ENCODE measurements around the gene SIL1.

SIL1 gene

DNA sequence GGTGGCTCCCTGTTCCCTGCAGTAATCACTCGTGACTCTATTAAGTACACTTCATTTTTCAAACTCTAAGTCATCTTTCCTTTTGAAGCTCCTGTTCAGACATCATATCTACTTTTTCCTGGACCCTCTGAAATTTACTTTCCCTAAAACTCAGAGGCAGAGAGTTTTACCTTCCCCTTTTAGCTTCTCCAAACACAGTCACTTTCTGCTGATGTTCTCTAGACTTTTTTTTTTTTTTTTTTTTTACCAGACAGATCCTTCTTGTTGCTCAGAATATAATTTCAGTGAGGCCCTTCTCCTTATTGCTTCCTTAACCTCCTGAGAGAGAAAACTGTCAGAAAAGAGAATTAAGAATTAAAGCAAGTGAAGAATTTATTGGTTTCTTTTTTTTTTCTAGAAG lies 236.4 kb downstream of the SIL1 start:
- TF ChIP-seq, protein P1, sequence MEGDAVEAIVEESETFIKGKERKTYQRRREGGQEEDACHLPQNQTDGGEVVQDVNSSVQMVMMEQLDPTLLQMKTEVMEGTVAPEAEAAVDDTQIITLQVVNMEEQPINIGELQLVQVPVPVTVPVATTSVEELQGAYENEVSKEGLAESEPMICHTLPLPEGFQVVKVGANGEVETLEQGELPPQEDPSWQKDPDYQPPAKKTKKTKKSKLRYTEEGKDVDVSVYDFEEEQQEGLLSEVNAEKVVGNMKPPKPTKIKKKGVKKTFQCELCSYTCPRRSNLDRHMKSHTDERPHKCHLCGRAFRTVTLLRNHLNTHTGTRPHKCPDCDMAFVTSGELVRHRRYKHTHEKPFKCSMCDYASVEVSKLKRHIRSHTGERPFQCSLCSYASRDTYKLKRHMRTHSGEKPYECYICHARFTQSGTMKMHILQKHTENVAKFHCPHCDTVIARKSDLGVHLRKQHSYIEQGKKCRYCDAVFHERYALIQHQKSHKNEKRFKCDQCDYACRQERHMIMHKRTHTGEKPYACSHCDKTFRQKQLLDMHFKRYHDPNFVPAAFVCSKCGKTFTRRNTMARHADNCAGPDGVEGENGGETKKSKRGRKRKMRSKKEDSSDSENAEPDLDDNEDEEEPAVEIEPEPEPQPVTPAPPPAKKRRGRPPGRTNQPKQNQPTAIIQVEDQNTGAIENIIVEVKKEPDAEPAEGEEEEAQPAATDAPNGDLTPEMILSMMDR (IDR thresholded peaks at IDR 0.05; ENCODE audit: borderline replicate concordance, control extremely low read depth, extremely low read depth, insufficient read depth, missing control alignments): no peak
- no peak for DNase-seq (ENCODE audit: low spot score)
- in situ Hi-C loops (cut with MboI; ENCODE audit: low sequenced_read_pairs, unreplicated experiment): no loop called here

GRCh38 chr5:138961221-138961620 lies 236.9 kb downstream of the SIL1 start:
- TF ChIP-seq, protein P1 (IDR thresholded peaks at IDR 0.05; ENCODE audit: borderline replicate concordance, control extremely low read depth, extremely low read depth, insufficient read depth, missing control alignments): no peak
- in situ Hi-C loops (cut with MboI; ENCODE audit: low sequenced_read_pairs, unreplicated experiment): no loop called here
- no peak for DNase-seq (ENCODE audit: low spot score)

GRCh38 chr5:138960145-138960692 lies 237.9 kb downstream of the SIL1 start:
- no peak for DNase-seq (ENCODE audit: low spot score)
- in situ Hi-C loops (cut with MboI; ENCODE audit: low sequenced_read_pairs, unreplicated experiment): no loop called here
- TF ChIP-seq, protein P1 (IDR thresholded peaks at IDR 0.05; ENCODE audit: borderline replicate concordance, control extremely low read depth, extremely low read depth, insufficient read depth, missing control alignments): no peak

GRCh38 chr5:138956801-138957200 lies 241.4 kb downstream of the SIL1 start:
- TF ChIP-seq, protein P1 (IDR thresholded peaks at IDR 0.05; ENCODE audit: borderline replicate concordance, control extremely low read depth, extremely low read depth, insufficient read depth, missing control alignments): no peak
- in situ Hi-C loops (cut with MboI; ENCODE audit: low sequenced_read_pairs, unreplicated experiment): no loop called here
- no peak for DNase-seq (ENCODE audit: low spot score)

DNA sequence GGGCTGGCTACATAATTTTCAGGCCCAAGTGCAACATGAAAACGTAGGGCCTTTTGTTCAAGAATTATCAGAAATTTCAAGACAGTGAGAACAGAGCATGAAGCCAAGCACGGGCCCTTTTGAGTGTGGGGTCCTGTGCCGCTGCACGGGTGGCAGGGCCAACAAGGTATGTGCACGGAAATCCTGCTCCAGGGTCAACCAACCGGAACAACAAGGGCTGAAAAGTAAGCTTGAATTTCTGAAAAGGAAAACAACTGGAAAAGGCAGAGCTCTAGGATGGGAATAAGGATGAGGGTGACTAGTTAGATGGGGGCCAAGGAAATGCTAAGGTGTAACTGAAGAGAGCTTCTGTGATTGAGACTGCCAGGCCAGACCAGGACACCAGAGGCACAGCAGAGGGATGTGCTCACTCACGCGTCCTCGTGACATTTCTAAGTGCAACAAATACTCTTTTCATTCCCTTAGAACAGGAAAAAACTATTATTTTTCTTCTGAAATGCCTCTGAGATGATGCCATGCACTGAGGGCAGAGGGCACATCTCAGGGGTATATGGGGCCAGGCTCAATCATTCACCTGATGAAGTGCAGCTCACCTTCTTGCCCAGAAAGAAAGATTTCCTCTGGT lies 242.4 kb downstream of the SIL1 start:
- in situ Hi-C loops (cut with MboI; ENCODE audit: low sequenced_read_pairs, unreplicated experiment): no loop called here
- TF ChIP-seq, protein P1 (IDR thresholded peaks at IDR 0.05; ENCODE audit: borderline replicate concordance, control extremely low read depth, extremely low read depth, insufficient read depth, missing control alignments): no peak
- DNase-seq (ENCODE audit: low spot score): no peak

DNA sequence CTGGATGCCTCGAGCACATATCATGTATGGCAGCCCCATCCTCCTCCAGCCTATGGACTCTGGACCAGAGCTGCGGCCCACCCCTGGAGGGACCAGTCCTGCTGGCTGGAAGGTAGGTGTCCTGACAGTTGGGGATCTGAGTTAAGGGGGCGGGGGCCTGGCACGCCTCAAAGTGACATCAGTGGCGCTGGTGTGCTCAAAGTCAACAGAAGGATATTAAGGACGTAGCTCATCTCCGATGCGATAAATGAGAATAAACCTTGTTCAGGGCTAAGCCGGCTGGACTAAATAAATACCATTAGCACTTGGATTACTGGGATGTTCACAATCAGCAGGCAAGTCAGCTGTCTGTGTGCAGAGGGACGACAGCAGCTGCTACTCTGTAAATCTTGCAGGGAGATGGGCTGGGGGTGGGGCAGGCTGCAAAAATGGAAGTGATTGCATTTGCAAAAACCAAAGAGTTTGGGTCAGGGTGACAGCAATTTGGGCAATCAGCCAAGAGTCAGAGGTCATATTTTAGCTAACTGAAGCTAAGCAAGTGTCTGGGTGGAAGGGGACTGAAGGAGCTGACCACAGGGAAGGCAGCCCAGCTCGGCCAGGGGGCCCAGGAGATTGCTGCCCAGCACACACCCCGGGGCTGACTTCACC lies 243.0 kb downstream of the SIL1 start:
- no peak for DNase-seq (ENCODE audit: low spot score)
- TF ChIP-seq, protein P1 (IDR thresholded peaks at IDR 0.05; ENCODE audit: borderline replicate concordance, control extremely low read depth, extremely low read depth, insufficient read depth, missing control alignments): no peak
- in situ Hi-C loops (cut with MboI; ENCODE audit: low sequenced_read_pairs, unreplicated experiment): no loop called here
